Measurements from ENCODE around the gene ITSN1. TPM values are rescaled to one million over a fixed set of nuclear protein-coding genes. Genes with fewer than 3 reads are reported as not detected.

ITSN1 gene
- total and polyA plus RNA-seq, 12 donors = 20.0 to 60.5 (median 36.7) TPM

GRCh38 chr21:33754481-33754880, 112.2 kb downstream of the ITSN1 start:
- TF ChIP-seq POLR2A (IDR thresholded peaks at IDR 0.05) (no peak), CTCF (IDR thresholded peaks at IDR 0.05) (no peak)
- no peak overlapping the region for H3K4me3 ChIP-seq
- no peaks in the 10 kb centered on the region for H3K36me3 ChIP-seq (replicated peaks in 1 of 2)
- peak in 2 of 7 donors; percentile 10 to 17 for DNase-seq
- WGBS, 4 donors = 55 to 65% (median 61%) methylated on average over 4 of the region's 4 CpGs
- H3K27me3 ChIP-seq = no peaks in the 10 kb centered on the region
- intact Hi-C loops (cut with DNase I) = no loop called here
- no peaks in the 10 kb centered on the region for H3K9me3 ChIP-seq (replicated peaks in 1 of 3)
- H3K4me1 ChIP-seq (replicated peaks in 1 of 2) = peaks cover 6 to 32% of the 10 kb centered on the region in 2 donors
- H3K27ac ChIP-seq = peak overlapping the region in 3 of 5 donors; percentile 11 to 57 (median 42)

GRCh38 chr21:33755354-33755753, 113.1 kb downstream of the ITSN1 start:
- no peak for DNase-seq
- Histone ChIP-seq H3K4me3 (no peak overlapping the region), H3K4me1 (replicated peaks in 1 of 2) (peaks cover 6 to 31% of the 10 kb centered on the region in 2 donors), H3K9me3 (replicated peaks in 1 of 3) (no peaks in the 10 kb centered on the region), H3K36me3 (replicated peaks in 1 of 2) (no peaks in the 10 kb centered on the region), H3K27ac (no peak overlapping the region), H3K27me3 (no peaks in the 10 kb centered on the region)
- intact Hi-C loops (cut with DNase I) = no loop called here
- 81 to 97% (median 92%) methylated on average over 1 of the region's 1 CpG for WGBS, 4 donors
- no peak for TF ChIP-seq POLR2A (IDR thresholded peaks at IDR 0.05)
- no peak for TF ChIP-seq CTCF (IDR thresholded peaks at IDR 0.05)

- H3K9me3 ChIP-seq (replicated peaks in 1 of 3) = no peaks in the 10 kb centered on the region
- peak overlapping the region; percentile 17 to 75 (median 46) for H3K27ac ChIP-seq
- intact Hi-C loops (cut with DNase I) = no loop called here
- H3K36me3 ChIP-seq (replicated peaks in 1 of 2) = peaks cover 0 to 5% of the 10 kb centered on the region in 2 donors
- no peaks in the 10 kb centered on the region for H3K27me3 ChIP-seq
- peak in 2 of 7 donors; percentile 9 to 57 for DNase-seq
- peaks cover 12 to 14% of the 10 kb centered on the region in 2 donors for H3K4me1 ChIP-seq (replicated peaks in 1 of 2)
- no peak overlapping the region for H3K4me3 ChIP-seq
- WGBS, 4 donors = 52 to 71% (median 63%) methylated on average over 9 of the region's 9 CpGs
- TF ChIP-seq CTCF (IDR thresholded peaks at IDR 0.05) (no peak), POLR2A (IDR thresholded peaks at IDR 0.05) (no peak)
Observed at GRCh38 chr21:33760641-33761440, 118.5 kb downstream of the ITSN1 start.

- TF ChIP-seq POLR2A (IDR thresholded peaks at IDR 0.05) (no peak), CTCF (IDR thresholded peaks at IDR 0.05) (no peak)
- 36 to 52% (median 44%) methylated on average over 6 of the region's 6 CpGs for WGBS, 4 donors
- H3K36me3 ChIP-seq (replicated peaks in 1 of 2) = peaks cover 0 to 12% of the 10 kb centered on the region in 2 donors
- no peak overlapping the region for H3K4me3 ChIP-seq
- peak in 4 of 7 donors; percentile 31 to 60 (median 43) for DNase-seq
- no peaks in the 10 kb centered on the region for H3K27me3 ChIP-seq
- intact Hi-C loops (cut with DNase I) = no loop called here
- peak overlapping the region; percentile 17 to 75 (median 46) for H3K27ac ChIP-seq
- peaks cover 12 to 14% of the 10 kb centered on the region in 2 donors for H3K4me1 ChIP-seq (replicated peaks in 1 of 2)
- H3K9me3 ChIP-seq (replicated peaks in 1 of 3) = no peaks in the 10 kb centered on the region
Observed at GRCh38 chr21:33761441-33762036, 119.2 kb downstream of the ITSN1 start.
